WERI-Rb-1 (cell line): ENCODE data around the gene BMAL1.

Source experiments
- DNase-seq: peaks from one replicate; pipeline ENCODE4 v3.0.0-alpha.2; 2020
- H3K27ac ChIP-seq: fragments of 250-450 bp; sonication (Bioruptor Pico); 2 replicates; pipeline ENCODE4 v1.5.1; 2020; ENCODE audit warnings: mild to moderate bottlenecking, moderate library complexity
- H3K27me3 ChIP-seq: fragments of 250-450 bp; sonication (Bioruptor Pico); 2 replicates; pipeline ENCODE4 v1.5.1; 2021; ENCODE audit warnings: mild to moderate bottlenecking, low read depth, moderate library complexity; ENCODE audit not compliant: insufficient read depth, severe bottlenecking
- H3K36me3 ChIP-seq: fragments of 250-450 bp; sonication (Bioruptor Pico); 2 replicates; pipeline ENCODE4 v1.5.1; 2020; ENCODE audit warnings: mild to moderate bottlenecking, moderate library complexity
- H3K4me3 ChIP-seq: 2 replicates; pipeline ENCODE4 v1.5.1; 2011; ENCODE audit warnings: low read depth, mild to moderate bottlenecking, control low read depth, low read length
- H3K9me3 ChIP-seq: fragments of 250-450 bp; sonication (Bioruptor Pico); 2 replicates; pipeline ENCODE4 v1.5.1; 2021; ENCODE audit warnings: mild to moderate bottlenecking, moderate library complexity; ENCODE audit not compliant: severe bottlenecking
- TF ChIP-seq, protein P1 (sequence below): IDR thresholded peaks from 2 replicates; pipeline ENCODE4 v1.5.1; 2011; ENCODE audit warnings: low read depth, mild to moderate bottlenecking, control low read depth, inconsistent platforms, low read length

BMAL1 gene

DNA sequence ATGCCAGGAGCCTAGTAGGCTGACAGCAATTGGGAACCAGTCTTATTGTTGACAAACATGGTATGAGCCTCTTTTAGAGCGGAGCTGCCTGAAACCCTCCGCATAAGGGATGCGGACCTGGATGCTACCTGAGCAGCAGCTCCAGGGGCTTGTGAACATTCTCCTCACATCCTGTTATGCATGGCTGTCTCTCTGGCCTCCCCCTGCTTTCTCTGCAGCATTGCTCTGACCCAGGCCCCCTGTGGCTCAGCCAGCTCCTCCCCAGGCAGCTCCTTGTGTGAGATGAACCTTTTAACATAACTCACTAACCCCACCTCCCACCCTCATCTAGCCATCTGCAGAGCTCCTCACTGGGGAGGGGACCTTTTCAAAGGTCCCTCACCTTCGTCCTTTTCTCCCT lies 6.0 kb downstream of the BMAL1 start:
- no peaks in the 10 kb centered on the region for H3K36me3 ChIP-seq
- H3K4me3 ChIP-seq: no peak overlapping the region
- no peak for DNase-seq
- no peak overlapping the region for H3K27ac ChIP-seq
- TF ChIP-seq, protein P1, sequence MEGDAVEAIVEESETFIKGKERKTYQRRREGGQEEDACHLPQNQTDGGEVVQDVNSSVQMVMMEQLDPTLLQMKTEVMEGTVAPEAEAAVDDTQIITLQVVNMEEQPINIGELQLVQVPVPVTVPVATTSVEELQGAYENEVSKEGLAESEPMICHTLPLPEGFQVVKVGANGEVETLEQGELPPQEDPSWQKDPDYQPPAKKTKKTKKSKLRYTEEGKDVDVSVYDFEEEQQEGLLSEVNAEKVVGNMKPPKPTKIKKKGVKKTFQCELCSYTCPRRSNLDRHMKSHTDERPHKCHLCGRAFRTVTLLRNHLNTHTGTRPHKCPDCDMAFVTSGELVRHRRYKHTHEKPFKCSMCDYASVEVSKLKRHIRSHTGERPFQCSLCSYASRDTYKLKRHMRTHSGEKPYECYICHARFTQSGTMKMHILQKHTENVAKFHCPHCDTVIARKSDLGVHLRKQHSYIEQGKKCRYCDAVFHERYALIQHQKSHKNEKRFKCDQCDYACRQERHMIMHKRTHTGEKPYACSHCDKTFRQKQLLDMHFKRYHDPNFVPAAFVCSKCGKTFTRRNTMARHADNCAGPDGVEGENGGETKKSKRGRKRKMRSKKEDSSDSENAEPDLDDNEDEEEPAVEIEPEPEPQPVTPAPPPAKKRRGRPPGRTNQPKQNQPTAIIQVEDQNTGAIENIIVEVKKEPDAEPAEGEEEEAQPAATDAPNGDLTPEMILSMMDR: no peak
- H3K27me3 ChIP-seq: no peaks in the 10 kb centered on the region
- H3K9me3 ChIP-seq: no peaks in the 10 kb centered on the region

DNA sequence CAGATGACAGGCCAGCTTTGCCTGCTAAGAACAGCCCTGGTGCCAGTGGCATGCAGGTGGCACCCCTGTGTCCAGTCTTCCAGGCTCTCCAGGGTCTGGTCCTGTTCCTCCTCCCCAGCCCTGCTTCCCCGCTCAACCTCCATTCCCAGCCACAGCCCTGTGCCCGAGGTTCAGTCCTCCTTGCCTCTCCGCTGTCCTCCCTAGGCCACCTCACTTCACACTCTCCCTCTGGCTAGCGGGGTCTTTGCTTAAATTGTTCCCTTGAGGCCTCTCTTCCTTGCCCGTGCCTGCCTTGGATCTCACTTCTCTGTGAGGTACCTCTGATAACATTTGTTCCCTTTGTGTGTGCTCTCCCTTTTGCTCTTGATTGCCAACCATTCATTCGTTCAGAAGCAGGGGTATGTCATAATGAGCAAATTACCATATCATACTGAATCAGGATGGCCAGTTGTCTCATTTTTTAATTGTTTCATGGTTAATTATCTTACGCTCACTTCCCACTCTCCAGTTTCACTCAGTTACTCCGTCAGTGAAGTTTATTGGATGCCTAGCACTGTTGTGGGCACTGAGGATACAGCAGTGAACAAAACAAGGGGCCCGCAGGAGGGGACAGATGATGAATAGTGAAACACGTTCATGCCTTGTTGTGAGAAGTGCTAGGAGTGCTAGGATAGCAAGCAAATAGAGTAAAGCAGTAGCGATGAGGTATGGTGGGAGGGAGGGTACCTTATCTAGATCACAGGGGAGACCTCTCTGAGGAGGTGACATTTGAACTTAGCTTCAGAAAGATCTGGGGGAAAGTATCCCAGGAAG lies 7.4 kb downstream of the BMAL1 start:
- H3K36me3 ChIP-seq: no peaks in the 10 kb centered on the region
- H3K27ac ChIP-seq: no peak overlapping the region
- TF ChIP-seq, protein P1: no peak
- no peak for DNase-seq
- no peaks in the 10 kb centered on the region for H3K9me3 ChIP-seq
- no peaks in the 10 kb centered on the region for H3K27me3 ChIP-seq
- H3K4me3 ChIP-seq: no peak overlapping the region

DNA sequence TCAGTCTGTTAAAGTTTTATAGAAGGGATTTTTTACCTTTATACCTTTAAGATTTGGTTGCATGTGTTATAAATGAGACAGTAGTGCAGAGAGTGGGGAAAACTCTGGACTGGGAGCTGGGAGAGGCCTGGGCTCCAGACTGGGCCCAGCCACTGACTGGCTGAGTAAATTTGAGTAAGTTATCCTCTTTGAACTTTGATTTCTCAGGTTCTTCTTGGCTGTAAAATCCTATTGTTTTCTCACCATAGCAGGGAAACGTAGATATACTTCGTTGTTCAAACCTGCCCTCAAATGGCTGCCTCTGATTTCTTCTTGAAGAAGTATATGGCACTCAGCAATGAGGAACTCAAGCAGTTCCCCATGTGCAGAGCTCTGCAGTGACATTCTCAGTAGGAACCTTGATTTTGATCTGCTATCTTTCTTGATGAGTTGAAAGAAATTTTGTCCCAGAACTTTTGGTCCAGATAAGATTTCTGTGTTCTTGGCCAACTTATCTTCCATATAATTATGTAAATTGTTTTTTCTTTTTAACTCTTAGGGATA lies 8.8 kb downstream of the BMAL1 start:
- H3K4me3 ChIP-seq: no peak overlapping the region
- TF ChIP-seq, protein P1: no peak
- no peaks in the 10 kb centered on the region for H3K9me3 ChIP-seq

DNA sequence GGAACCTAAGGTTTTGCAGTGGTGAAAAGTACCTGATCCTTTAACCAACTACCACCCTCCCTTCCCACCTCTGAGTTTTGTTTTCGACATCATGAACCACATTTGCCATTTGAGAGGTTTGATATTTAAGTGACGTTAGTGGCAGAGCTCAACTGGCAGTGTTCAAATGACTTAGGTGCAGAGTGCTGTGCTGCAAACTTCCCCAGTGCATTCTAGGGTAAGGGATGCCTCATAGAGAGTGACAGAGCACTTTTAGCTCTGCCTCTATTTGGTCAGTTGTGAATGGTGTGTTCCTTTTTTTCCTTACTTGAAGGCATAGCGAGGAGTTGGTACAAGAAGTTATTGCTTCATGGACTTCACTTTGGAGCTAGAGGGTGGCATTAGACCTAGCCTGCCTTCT lies 9.4 kb downstream of the BMAL1 start:
- TF ChIP-seq, protein P1: no peak
- H3K27ac ChIP-seq: no peak overlapping the region
- no peaks in the 10 kb centered on the region for H3K9me3 ChIP-seq
- H3K4me3 ChIP-seq: no peak overlapping the region
- H3K36me3 ChIP-seq: no peaks in the 10 kb centered on the region
- H3K27me3 ChIP-seq: no peaks in the 10 kb centered on the region
- no peak for DNase-seq

More for the DNA sequence above, 8.8 kb downstream of the BMAL1 start:
- no peak for DNase-seq
- Histone ChIP-seq H3K27me3 (no peaks in the 10 kb centered on the region), H3K27ac (no peak overlapping the region), H3K36me3 (no peaks in the 10 kb centered on the region)

DNA sequence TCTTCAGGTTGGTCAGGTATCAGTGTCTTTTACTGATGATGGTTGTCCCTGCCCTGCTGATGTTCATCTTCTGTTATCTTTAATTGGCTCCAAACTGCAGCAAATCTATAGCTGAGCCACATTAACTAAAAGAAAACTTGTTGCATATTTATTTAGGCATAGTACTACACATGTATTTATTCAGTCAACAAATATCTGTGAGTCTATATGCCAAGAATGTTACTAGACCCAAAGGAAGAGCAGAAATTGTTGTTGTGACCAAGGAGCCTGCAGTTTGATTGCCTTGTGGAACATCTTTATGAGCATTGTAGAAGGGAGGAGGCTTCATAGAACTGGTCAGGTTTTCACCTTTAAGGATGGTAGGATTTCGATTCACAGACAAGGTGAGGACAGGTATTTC lies 10.1 kb downstream of the BMAL1 start:
- H3K4me3 ChIP-seq: no peak overlapping the region
- TF ChIP-seq, protein P1: no peak
- no peak overlapping the region for H3K27ac ChIP-seq
- H3K27me3 ChIP-seq: no peaks in the 10 kb centered on the region
- DNase-seq: no peak
- H3K36me3 ChIP-seq: no peaks in the 10 kb centered on the region
- H3K9me3 ChIP-seq: no peaks in the 10 kb centered on the region
